ENCODE data around the gene CEACAM5. TPM values are rescaled to one million over a fixed set of nuclear protein-coding genes. Genes with fewer than 3 reads are reported as not detected.
"Not testable (repeated sequence)": the region's sequence is repeated elsewhere in the genome, so short reads cannot be mapped to it uniquely, and the experiment has no call there.

CEACAM5 gene
- total RNA-seq, 1 donor from 2014 or later: not detected

DNA sequence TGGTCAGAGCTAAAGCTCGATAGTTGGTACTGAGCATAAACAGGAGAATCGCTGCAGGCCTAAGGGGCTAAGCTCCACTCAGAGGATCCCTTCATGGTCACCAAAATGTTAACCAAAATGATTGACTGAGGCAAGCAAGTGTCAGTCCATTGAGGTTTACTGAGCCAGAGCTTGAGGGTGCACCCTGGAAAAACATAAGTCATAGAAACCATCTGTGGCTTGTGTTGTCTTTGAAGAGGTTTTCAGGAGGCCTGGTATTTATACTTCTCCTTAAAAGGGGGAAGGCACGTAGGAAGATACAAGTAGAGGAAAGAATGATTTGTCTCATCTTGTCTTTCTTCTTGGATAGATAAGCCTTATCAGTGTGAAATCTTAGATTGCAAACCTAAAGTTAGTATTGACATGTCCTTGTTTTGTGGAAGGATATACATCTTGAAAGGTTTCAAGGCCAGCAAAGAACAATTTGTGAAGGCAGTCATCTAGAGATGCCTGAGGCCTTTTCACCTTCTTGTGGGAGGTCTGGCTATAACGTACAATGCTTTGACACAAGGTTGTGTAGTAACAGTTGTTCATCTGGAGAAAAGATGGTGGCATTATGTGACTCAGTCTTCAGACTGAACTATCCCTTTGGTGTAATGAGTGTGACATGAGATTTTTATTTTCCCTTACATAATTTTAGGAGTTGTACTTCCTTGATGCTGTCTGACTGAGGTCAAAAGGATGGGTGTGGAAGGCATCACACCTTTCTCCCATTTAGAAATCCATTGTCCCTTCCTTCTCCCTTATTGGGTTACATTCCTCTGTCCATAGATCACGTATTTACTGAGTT is 32.2 kb downstream of the CEACAM5 start:
- TF ChIP-seq, protein P1, sequence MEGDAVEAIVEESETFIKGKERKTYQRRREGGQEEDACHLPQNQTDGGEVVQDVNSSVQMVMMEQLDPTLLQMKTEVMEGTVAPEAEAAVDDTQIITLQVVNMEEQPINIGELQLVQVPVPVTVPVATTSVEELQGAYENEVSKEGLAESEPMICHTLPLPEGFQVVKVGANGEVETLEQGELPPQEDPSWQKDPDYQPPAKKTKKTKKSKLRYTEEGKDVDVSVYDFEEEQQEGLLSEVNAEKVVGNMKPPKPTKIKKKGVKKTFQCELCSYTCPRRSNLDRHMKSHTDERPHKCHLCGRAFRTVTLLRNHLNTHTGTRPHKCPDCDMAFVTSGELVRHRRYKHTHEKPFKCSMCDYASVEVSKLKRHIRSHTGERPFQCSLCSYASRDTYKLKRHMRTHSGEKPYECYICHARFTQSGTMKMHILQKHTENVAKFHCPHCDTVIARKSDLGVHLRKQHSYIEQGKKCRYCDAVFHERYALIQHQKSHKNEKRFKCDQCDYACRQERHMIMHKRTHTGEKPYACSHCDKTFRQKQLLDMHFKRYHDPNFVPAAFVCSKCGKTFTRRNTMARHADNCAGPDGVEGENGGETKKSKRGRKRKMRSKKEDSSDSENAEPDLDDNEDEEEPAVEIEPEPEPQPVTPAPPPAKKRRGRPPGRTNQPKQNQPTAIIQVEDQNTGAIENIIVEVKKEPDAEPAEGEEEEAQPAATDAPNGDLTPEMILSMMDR (conservative IDR thresholded peaks at IDR 0.05; ENCODE audit: low read depth, low read length): no peak
- no peak overlapping the region for H3K4me3 ChIP-seq (ENCODE audit: low read depth, low read length)
- no peak for DNase-seq (ENCODE audit: low read depth)

DNA sequence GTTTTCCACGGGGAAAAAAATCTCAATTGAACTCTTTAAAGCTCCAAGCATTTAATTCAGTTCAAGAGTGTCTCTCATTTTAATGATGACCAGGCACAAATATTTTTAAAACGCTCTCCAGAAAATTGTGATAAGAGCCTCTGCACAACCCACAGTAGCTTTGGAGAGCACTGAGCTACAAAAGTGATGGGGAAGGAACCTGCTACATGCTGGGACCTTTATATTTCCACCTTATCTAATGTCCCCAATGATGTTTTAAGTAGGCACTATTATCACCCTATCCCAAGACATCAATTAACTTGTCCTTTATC is 32.8 kb downstream of the CEACAM5 start:
- TF ChIP-seq, protein P1 (conservative IDR thresholded peaks at IDR 0.05; ENCODE audit: low read depth, low read length): no peak
- no peak overlapping the region for H3K4me3 ChIP-seq (ENCODE audit: low read depth, low read length)
- no peak for DNase-seq (ENCODE audit: low read depth)

DNA sequence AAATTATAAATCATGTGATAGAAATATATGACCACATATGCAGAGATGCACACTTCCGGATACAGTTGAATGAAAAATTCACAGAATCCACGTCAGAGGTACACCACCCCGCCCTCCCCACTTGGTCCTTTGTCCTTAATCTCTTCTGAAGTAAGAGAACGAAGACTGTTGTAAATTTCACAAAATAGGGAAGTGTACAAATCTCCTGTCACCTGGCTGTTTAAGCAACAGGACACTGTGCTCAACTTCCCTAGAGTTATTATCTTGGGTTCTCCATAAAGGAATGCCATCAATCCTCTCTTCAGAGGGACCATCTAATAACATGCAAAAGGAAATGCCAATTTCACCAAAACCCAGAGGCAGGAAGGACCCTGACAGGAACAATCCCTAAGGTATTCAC is 36.4 kb downstream of the CEACAM5 start:
- TF ChIP-seq, protein P1 (conservative IDR thresholded peaks at IDR 0.05; ENCODE audit: low read depth, low read length): no peak
- no peak overlapping the region for H3K4me3 ChIP-seq (ENCODE audit: low read depth, low read length)
- DNase-seq (ENCODE audit: low read depth): no peak

DNA sequence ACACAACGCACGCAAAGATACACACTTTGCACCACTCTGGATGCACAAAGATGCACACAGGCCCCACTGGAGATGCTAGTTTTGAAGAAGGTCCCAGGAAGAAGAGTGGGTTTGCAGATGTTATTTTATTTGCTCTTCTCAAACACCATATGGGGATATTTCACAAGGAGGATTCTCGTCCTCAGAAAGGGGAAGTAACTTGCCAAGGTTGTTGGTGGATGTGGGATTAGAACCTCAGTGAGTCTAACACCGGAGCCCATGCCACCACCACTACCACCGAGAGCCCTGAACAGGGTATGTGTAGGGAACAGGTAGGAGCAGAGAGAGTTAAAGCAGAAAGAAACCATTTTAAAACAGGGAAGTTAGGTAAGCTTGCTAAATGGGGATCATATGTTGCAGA is 37.3 kb downstream of the CEACAM5 start:
- no peak overlapping the region for H3K4me3 ChIP-seq (ENCODE audit: low read depth, low read length)
- TF ChIP-seq, protein P1 (conservative IDR thresholded peaks at IDR 0.05; ENCODE audit: low read depth, low read length): no peak

DNA sequence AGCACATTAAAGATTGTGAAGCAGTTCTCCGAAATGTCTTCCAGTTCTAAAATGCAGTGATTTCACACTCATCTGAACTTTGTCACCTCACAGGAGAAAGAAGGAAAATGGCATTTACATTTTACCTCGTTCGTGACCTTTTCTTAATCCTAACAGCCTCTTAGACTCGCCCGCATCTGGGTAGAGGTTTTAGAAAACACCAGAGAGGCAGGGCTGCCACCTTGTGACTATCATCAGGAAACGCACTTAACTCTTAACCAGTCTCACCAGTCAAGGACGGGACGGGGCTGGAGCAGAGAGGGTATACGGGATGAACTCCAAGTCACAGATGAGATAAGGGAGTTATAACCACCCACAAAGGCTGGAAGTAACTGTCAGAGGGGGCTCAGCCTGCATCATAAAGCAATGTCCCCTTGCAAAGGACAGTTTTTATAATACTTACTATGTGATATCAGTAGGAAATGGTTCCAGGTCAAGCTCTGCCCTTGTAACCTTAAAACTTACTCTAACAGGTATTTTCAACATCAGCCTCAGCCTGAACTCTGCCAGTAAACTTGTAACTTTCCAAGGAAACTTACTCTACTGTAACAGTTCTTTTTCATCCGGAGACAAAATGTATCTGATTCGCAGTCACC is 38.3 kb downstream of the CEACAM5 start:
- no peak for DNase-seq (ENCODE audit: low read depth)
- no peak overlapping the region for H3K4me3 ChIP-seq (ENCODE audit: low read depth, low read length)
- TF ChIP-seq, protein P1 (conservative IDR thresholded peaks at IDR 0.05; ENCODE audit: low read depth, low read length): peak; percentile 58

More for the DNA sequence above, 37.3 kb downstream of the CEACAM5 start:
- DNase-seq (ENCODE audit: low read depth): no peak

DNA sequence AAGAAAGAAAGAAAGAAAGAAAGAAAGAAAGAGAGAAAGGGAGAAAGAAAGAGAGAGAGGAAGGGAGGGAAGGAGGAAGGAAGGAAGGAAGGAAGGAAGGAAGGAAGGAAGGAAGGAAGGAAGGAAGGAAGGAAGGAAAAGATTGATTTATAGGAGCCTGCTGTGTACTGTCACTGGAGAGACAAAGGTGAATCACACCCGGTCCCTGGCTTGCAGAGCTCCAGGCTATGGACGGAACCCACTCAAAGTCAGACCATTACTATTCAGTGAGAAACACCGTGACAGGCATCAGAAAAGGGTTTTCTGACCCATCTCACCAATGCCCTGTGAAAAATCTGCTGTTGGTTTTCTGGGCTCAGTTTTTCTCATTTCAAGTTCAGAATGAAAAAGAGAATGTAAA is 39.6 kb downstream of the CEACAM5 start:
- no peak for DNase-seq (ENCODE audit: low read depth)
- no peak overlapping the region for H3K4me3 ChIP-seq (ENCODE audit: low read depth, low read length)
- TF ChIP-seq, protein P1 (conservative IDR thresholded peaks at IDR 0.05; ENCODE audit: low read depth, low read length): no peak

DNA sequence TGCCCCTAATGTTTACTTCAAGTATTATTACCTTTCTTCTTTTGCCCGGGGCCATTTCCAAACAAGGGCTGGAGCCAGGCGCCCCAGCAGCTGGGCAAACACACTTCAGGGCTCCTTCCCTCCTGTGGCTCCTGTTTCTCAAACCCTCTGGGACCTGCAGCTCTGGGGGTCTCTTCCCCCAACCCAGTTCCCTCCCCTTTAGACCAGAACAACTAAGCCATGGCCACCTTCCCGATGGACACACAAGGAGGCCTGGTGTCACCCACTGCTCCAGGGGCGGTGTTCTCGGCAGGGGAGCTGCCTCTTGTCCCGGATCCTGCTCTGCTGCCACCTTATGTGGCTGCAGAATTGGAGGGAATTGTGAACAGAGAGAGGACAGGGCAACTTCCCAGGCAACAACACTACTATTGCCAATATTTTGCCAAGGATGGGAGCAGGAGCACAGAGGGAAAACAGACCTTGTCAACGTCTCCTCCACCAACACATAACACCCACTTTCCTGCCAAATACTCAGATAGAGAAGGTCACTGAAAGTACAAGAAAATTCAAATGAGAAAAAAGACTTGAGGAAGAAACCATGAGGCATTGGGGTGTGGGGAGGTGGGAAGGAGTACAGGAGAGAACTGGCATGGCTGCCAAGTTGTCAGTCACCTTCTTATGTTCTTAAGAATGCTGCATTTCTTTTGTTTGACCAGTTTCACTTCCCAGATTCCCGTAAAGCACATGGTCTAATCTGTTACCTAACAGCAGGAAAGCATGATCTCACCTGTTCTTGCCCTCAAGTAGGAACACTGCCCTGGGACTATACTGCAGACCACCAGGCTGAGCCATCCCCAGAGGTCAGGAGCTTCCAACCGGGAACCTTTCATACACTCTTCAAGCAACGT is 42.1 kb downstream of the CEACAM5 start:
- not testable (repeated sequence) for DNase-seq (ENCODE audit: low read depth); H3K4me3 ChIP-seq (ENCODE audit: low read depth, low read length)

Data from epithelial cell of proximal tubule (primary cell).